GM23338 (cell line): ENCODE measurements around the gene CENPO. TPM values are rescaled to one million over a fixed set of nuclear protein-coding genes. Genes with fewer than 3 reads are reported as not detected.

Source experiments
- ATAC-seq: fragments of 200-7000 bp; cut with Tn5 transposase; 3 replicates; pipeline ENCODE4 v1.9.1; 2020
- DNase-seq: peaks from one replicate; pipeline ENCODE4 v3.0.0-alpha.2; 2015; ENCODE audit warnings: low spot score
- H2AFZ ChIP-seq: fragments of 200-600 bp; sonication (generic); 2 replicates; pipeline ENCODE4 v1.8.0; 2016; ENCODE audit warnings: antibody characterized with exemption, mild to moderate bottlenecking, moderate library complexity
- H3F3A ChIP-seq: fragments of 200-600 bp; sonication (generic); replicated peaks from 2 replicates; pipeline ENCODE4 v1.8.0; 2017; ENCODE audit warnings: antibody characterized with exemption, mixed run types, low read depth
- H3K27ac ChIP-seq: fragments of 200-600 bp; sonication (generic); 2 replicates; pipeline ENCODE4 v1.6.1; 2016; ENCODE audit warnings: low read depth
- H3K27me3 ChIP-seq: fragments of 200-600 bp; sonication (generic); 2 replicates; pipeline ENCODE4 v1.8.0; 2016; ENCODE audit warnings: mild to moderate bottlenecking, mixed run types, moderate library complexity; ENCODE audit not compliant: insufficient read depth
- H3K36me3 ChIP-seq: fragments of 200-600 bp; sonication (generic); 2 replicates; pipeline ENCODE4 v1.8.0; 2016; ENCODE audit warnings: mild to moderate bottlenecking; ENCODE audit not compliant: insufficient read depth
- H3K4me1 ChIP-seq: fragments of 200-600 bp; sonication (generic); 2 replicates; pipeline ENCODE4 v1.8.0; 2016; ENCODE audit warnings: mild to moderate bottlenecking, moderate library complexity; ENCODE audit not compliant: insufficient read depth
- H3K4me2 ChIP-seq: fragments of 200-600 bp; sonication (generic); 2 replicates; pipeline ENCODE4 v1.7.1; 2017; ENCODE audit warnings: mixed run types
- H3K4me3 ChIP-seq: fragments of 200-600 bp; sonication (generic); 2 replicates; pipeline ENCODE4 v1.6.1; 2016; ENCODE audit warnings: mixed run types
- H3K79me2 ChIP-seq: fragments of 200-600 bp; sonication (generic); replicated peaks from 2 replicates; pipeline ENCODE4 v1.8.0; 2017; ENCODE audit warnings: mild to moderate bottlenecking; ENCODE audit not compliant: insufficient read depth
- H3K9me2 ChIP-seq: fragments of 200-600 bp; sonication (generic); 2 replicates; pipeline ENCODE4 v1.8.0; 2017; ENCODE audit not compliant: insufficient read depth
- H4K20me1 ChIP-seq: fragments of 200-600 bp; sonication (generic); replicated peaks from 2 replicates; pipeline ENCODE4 v1.8.0; 2017; ENCODE audit warnings: mild to moderate bottlenecking; ENCODE audit not compliant: insufficient read depth
- H3K27ac Mint-ChIP-seq: 2 replicates; pipeline ENCODE4 v1.8.0; 2020; ENCODE audit warnings: inconsistent platforms, mild to moderate bottlenecking, moderate library complexity, mixed read lengths
- H3K27me3 Mint-ChIP-seq: 3 replicates; pipeline ENCODE4 v1.8.0; 2022; ENCODE audit warnings: low read depth, mild to moderate bottlenecking, moderate library complexity, mixed read lengths, inconsistent platforms; ENCODE audit not compliant: insufficient read depth, poor library complexity
- H3K36me3 Mint-ChIP-seq: 3 replicates; pipeline ENCODE4 v1.8.0; 2021; ENCODE audit warnings: low read depth, mild to moderate bottlenecking, inconsistent platforms, moderate library complexity, mixed read lengths
- H3K4me1 Mint-ChIP-seq: 3 replicates; pipeline ENCODE4 v1.8.0; 2020; ENCODE audit warnings: mild to moderate bottlenecking, inconsistent platforms, mixed read lengths
- H3K4me3 Mint-ChIP-seq: 3 replicates; pipeline ENCODE4 v1.8.0; 2021; ENCODE audit warnings: moderate library complexity, mild to moderate bottlenecking, inconsistent platforms, mixed read lengths
- H3K9me3 Mint-ChIP-seq: 3 replicates; pipeline ENCODE4 v1.8.0; 2020; ENCODE audit warnings: moderate library complexity, mild to moderate bottlenecking, inconsistent platforms, mixed read lengths
- CTCF ChIP-seq, 2 experiments: fragments of 200-600 bp in 1 of 2; sonication (generic) in 1 of 2; conservative IDR thresholded peaks; 2 replicates each; pipeline versions ENCODE4 v1.5.1 to v1.6.1; 2016 to 2017; ENCODE audit warnings: antibody characterized with exemption in 2 of 2, low read depth in 2 of 2, mild to moderate bottlenecking in 2 of 2, moderate library complexity in 1 of 2
- POLR2AphosphoS5 ChIP-seq: IDR thresholded peaks from 2 replicates; pipeline ENCODE4 v1.6.1; 2016; ENCODE audit warnings: antibody characterized with exemption, low read depth
- ZNF462 ChIP-seq: fragments of 250-450 bp; sonication (Bioruptor Pico); IDR thresholded peaks from 2 replicates; pipeline ENCODE4 v1.5.0; 2020; ENCODE audit warnings: mild to moderate bottlenecking, moderate library complexity
- polyA plus RNA-seq: library from polyadenylated mRNA; unstranded; fragments of >200 nt; fragmentation: Nextera tagmentation; extraction: Ambion mirVana; gene quantifications from 2 replicates; pipeline ENCODE4 v1.2.1, GENCODE V29; 2016
- total RNA-seq: library from RNA; depleted of rRNA; stranded (reverse); fragments of >200 nt; shearing (Covaris generic); gene quantifications from 2 replicates; pipeline ENCODE4 v1.2.3, GENCODE V29; 2014

The CENPO gene
- total and polyA plus RNA-seq, 2 experiments from 2014 or later = 27.0 to 44.7 TPM

- no peak for TF ChIP-seq ZNF462 (CRISPR knock-in tag)
- TF ChIP-seq POLR2AphosphoS5 = no peak
Observed at GRCh38 chr2:24861500-24861899, 68.3 kb downstream of the CENPO start (continued).

- no peaks in the 10 kb centered on the region for H3K9me2 ChIP-seq
- Mint-ChIP-seq H3K4me1 (peaks cover 3% of the 10 kb centered on the region; the same call in 1 of the 3 replicates), H3K27me3 (no peaks in the 10 kb centered on the region), H3K27ac (no peak overlapping the region), H3K4me3 (no peak overlapping the region), H3K36me3 (peaks cover 3% of the 10 kb centered on the region; the same call in 1 of the 3 replicates), H3K9me3 (no peaks in the 10 kb centered on the region)
- no peaks in the 10 kb centered on the region for H3K36me3 ChIP-seq
- H3K27me3 ChIP-seq = no peaks in the 10 kb centered on the region
- ATAC-seq (no peak), DNase-seq (no peak)
- H3K79me2 ChIP-seq = no peaks in the 10 kb centered on the region
- no peak overlapping the region for H3K4me2 ChIP-seq
- no peak overlapping the region for H3K4me3 ChIP-seq
- no peaks in the 10 kb centered on the region; the same call in 1 of the 2 replicates for H4K20me1 ChIP-seq
- H3F3A ChIP-seq = no peaks in the 10 kb centered on the region
- TF ChIP-seq CTCF (conservative IDR thresholded peaks at IDR 0.05; ENCODE audit: low read depth in 2 of 2) = no peak
- H3K4me1 ChIP-seq = no peaks in the 10 kb centered on the region
- no peak overlapping the region for H2AFZ ChIP-seq
- no peak overlapping the region for H3K27ac ChIP-seq
Observed at GRCh38 chr2:24863641-24864040, 70.4 kb downstream of the CENPO start.
